Kidney (tissue), 14 donors: Measurements from ENCODE around the gene ARL6IP1. TPM values are rescaled to one million over a fixed set of nuclear protein-coding genes. Genes with fewer than 3 reads are reported as not detected.
"Not testable (repeated sequence)": the region's sequence is repeated elsewhere in the genome, so short reads cannot be mapped to it uniquely, and the experiment has no call there.

ENCODE experiments used
- DNase-seq, 5 donors: peaks; one replicate each; pipeline ENCODE4 v3.0.0-alpha.2; 2013 to 2020
- FAIRE-seq: peaks from 2 replicates; lab custom pipeline; 2012; peaks lifted over from hg19 to GRCh38; lab: Jason Lieb, UNC
- H3K27ac ChIP-seq, 2 donors: one replicate each; pipeline ENCODE4 v1.7.0; 2013; ENCODE audit warnings: low read depth in 2 of 2, low read length in 2 of 2, inconsistent platforms in 1 of 2
- H3K27me3 ChIP-seq: one replicate; pipeline ENCODE4 v1.7.1; 2013; ENCODE audit warnings: low read length, inconsistent platforms; ENCODE audit not compliant: control insufficient read depth, insufficient read depth
- H3K36me3 ChIP-seq, 3 donors: one replicate each; pipeline versions ENCODE4 v1.7.0 to v1.7.1; 2013; ENCODE audit warnings: low read length in 3 of 3, control low read depth in 1 of 3, inconsistent platforms in 1 of 3; ENCODE audit not compliant: insufficient read depth in 3 of 3, control insufficient read depth in 2 of 3
- H3K4me1 ChIP-seq, 3 donors: one replicate each; pipeline versions ENCODE4 v1.7.0 to v1.7.1; 2013; ENCODE audit warnings: low read length in 3 of 3, inconsistent platforms in 1 of 3, low read depth in 1 of 3; ENCODE audit not compliant: control insufficient read depth in 2 of 3, insufficient read depth in 2 of 3
- H3K4me3 ChIP-seq, 3 donors: one replicate each; pipeline versions ENCODE4 v1.7.0 to v1.8.1; 2013; ENCODE audit warnings: low read length in 3 of 3, control low read depth in 1 of 3, inconsistent platforms in 1 of 3
- H3K9ac ChIP-seq, 3 donors: one replicate each; pipeline versions ENCODE4 v1.7.0 to v1.7.1; 2013; ENCODE audit warnings: low read length in 3 of 3, control low read depth in 1 of 3, inconsistent platforms in 1 of 3
- H3K9me3 ChIP-seq, 3 donors: one replicate each; pipeline versions ENCODE4 v1.7.0 to v1.7.1; 2013; ENCODE audit warnings: low read length in 3 of 3, control low read depth in 1 of 3, inconsistent platforms in 1 of 3; ENCODE audit not compliant: control insufficient read depth in 2 of 3, insufficient read depth in 1 of 3
- intact Hi-C: fragments of 100-400 bp; cut with DNase I; formaldehyde crosslinking; loops from one replicate; pipeline ENCODE4 v1.11.1; 2022
- polyA plus RNA-seq: library from polyadenylated mRNA; stranded (reverse); fragments of 350-450 nt; fragmentation: Illumina TruSeq; extraction: RNeasy Lipid Tissue Mini Kit (QIAGEN cat#74804); gene quantifications from one replicate; pipeline ENCODE4 v1.2.3, GENCODE V29; 2014; ENCODE audit warnings: low read depth, low replicate concordance; ENCODE audit not compliant: insufficient read depth
- total RNA-seq: library from RNA; stranded (reverse); fragmentation: NEBNext Ultra II Directional; extraction: Animal tissue kit (Norgen Biotek cat#: 25700); gene quantifications from one replicate; pipeline ENCODE4 v1.2.1, GENCODE V29; 2021
- TF ChIP-seq, protein P1 (sequence below): IDR thresholded peaks from 3 replicates; pipeline ENCODE4 v1.5.1; 2012; ENCODE audit warnings: mild to moderate bottlenecking, moderate library complexity, borderline replicate concordance; ENCODE audit not compliant: insufficient read depth; ENCODE audit errors: extremely low read depth
- donor health status: control.
- donor health status: control.
- donor health status: control.
- donor health status: control.
- donor health status: control.
- donor health status: DM: yes; HTN: yes; CAD: no.
- donor health status: Normal renal cell carcinoma (clear cell type).

Gene ARL6IP1
- total and polyA plus RNA-seq, 2 donors from 2014 or later = 99.5 to 107 TPM

- TF ChIP-seq, protein P1, sequence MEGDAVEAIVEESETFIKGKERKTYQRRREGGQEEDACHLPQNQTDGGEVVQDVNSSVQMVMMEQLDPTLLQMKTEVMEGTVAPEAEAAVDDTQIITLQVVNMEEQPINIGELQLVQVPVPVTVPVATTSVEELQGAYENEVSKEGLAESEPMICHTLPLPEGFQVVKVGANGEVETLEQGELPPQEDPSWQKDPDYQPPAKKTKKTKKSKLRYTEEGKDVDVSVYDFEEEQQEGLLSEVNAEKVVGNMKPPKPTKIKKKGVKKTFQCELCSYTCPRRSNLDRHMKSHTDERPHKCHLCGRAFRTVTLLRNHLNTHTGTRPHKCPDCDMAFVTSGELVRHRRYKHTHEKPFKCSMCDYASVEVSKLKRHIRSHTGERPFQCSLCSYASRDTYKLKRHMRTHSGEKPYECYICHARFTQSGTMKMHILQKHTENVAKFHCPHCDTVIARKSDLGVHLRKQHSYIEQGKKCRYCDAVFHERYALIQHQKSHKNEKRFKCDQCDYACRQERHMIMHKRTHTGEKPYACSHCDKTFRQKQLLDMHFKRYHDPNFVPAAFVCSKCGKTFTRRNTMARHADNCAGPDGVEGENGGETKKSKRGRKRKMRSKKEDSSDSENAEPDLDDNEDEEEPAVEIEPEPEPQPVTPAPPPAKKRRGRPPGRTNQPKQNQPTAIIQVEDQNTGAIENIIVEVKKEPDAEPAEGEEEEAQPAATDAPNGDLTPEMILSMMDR = peak; percentile 42
- H3K4me3 ChIP-seq, intact Hi-C loops, H3K36me3 ChIP-seq, H3K9me3 ChIP-seq, H3K9ac ChIP-seq, H3K27ac ChIP-seq, FAIRE-seq, H3K4me1 ChIP-seq, H3K27me3 ChIP-seq: not testable (repeated sequence)
- peak in 1 of 5 donors; percentile 4 for DNase-seq
These were observed 41.5 kb downstream of the ARL6IP1 start for GRCh38 chr16:18759598-18760520.

DNA sequence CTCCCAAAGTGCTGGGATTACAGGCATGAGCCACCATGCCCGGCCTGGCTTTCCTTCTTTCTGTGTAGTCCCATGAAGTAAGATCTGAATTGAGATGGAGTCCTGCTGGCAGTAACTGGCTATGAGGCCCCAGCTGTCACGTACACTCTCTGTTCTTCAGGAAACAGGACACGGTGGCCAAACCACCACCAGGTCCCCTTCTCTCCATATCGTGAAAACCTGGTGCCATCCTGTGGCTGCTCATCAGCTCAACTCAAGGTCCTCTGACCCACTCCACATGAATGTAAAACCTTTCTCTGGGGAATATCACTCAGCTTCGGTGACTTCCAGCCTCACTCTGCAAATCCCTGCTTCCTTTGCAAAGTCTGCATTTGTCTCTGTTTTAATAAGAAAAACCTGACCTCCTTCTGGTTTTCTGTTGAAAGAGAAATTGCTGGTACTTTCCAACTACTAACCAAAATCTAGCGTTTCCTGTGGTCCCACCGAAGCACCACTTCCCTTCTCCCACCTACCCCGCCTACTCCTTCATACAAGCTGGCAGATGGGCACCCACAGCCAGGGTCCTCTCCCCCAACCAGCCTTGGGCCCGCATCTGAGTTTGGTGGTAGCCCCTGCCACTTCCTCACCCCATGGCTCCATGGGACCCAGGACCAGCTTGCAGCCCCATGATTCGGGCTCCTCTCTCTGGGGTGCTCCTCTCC is 43.2 kb downstream of the ARL6IP1 start:
- H3K36me3 ChIP-seq, H3K4me3 ChIP-seq, H3K9ac ChIP-seq, H3K27ac ChIP-seq, FAIRE-seq, H3K27me3 ChIP-seq, DNase-seq, H3K4me1 ChIP-seq, intact Hi-C loops, H3K9me3 ChIP-seq: not testable (repeated sequence)

GRCh38 chr16:18756639-18757038 is 44.7 kb downstream of the ARL6IP1 start:
- H3K27ac ChIP-seq, H3K27me3 ChIP-seq, H3K36me3 ChIP-seq, intact Hi-C loops, H3K9ac ChIP-seq, H3K4me1 ChIP-seq, H3K9me3 ChIP-seq, FAIRE-seq, DNase-seq, H3K4me3 ChIP-seq: not testable (repeated sequence)

- intact Hi-C loops, H3K27ac ChIP-seq, H3K27me3 ChIP-seq, H3K9ac ChIP-seq, H3K9me3 ChIP-seq, H3K4me1 ChIP-seq, H3K36me3 ChIP-seq, DNase-seq, FAIRE-seq, H3K4me3 ChIP-seq: not testable (repeated sequence)
These were observed 58.5 kb downstream of the ARL6IP1 start for GRCh38 chr16:18742870-18743269.

Other genes starting within 250 kb of the ARL6IP1 start
- gene NOMO2, start 239.5 kb downstream of the ARL6IP1 start, total RNA-seq = 87.2 TPM
- 157 TPM for gene NOMO2, start 239.5 kb downstream of the ARL6IP1 start, polyA plus RNA-seq
- 918 TPM for gene RPS15A, start 11.2 kb downstream of the ARL6IP1 start, total RNA-seq
- gene RPS15A, start 11.2 kb downstream of the ARL6IP1 start, polyA plus RNA-seq = 1,519 TPM
- 94.4 TPM for gene SMG1, start 124.9 kb upstream of the ARL6IP1 start, total RNA-seq
- 4.9 TPM for gene SMG1, start 124.9 kb upstream of the ARL6IP1 start, polyA plus RNA-seq
- gene TMC7, start 182.4 kb upstream of the ARL6IP1 start, total RNA-seq = 1.2 TPM
- gene TMC7, start 182.4 kb upstream of the ARL6IP1 start, polyA plus RNA-seq = 0.30 TPM